GM12878 (cell line): ENCODE results near the gene ENDOV. TPM values are rescaled to one million over a fixed set of nuclear protein-coding genes. Genes with fewer than 3 reads are reported as not detected.

Source experiments
- ATAC-seq: fragments of 200-7000 bp; cut with Tn5 transposase; 3 replicates; pipeline ENCODE4 v1.9.1; 2020; ENCODE audit warnings: mild to moderate bottlenecking, moderate library complexity
- BruUV-seq: library from RNA; stranded (reverse); fragments of 400-500 nt; replicated peaks from 2 replicates; lab custom pipeline; 2021; lab: Mats Ljungman, UMichigan
- CTCF ChIA-PET: fragments of 300-600 bp; sonication (Branson Sonifier 250); formaldehyde crosslinking; extraction: SDS; loops from one replicate; lab custom pipeline; 2021; ENCODE audit warnings: inconsistent platforms; lab: Yijun Ruan, JAX
- POLR2A ChIA-PET: fragments of 350-600 bp; formaldehyde crosslinking; extraction: SDS; loops from one replicate; lab custom pipeline; 2021; ENCODE audit warnings: inconsistent platforms; lab: Charles Lee
- RAD21 ChIA-PET: fragments of 300-600 bp; sonication (Branson Sonifier 250); formaldehyde crosslinking; loops from one replicate; lab custom pipeline; 2023; ENCODE audit warnings: antibody characterized with exemption; ENCODE audit not compliant: unreplicated experiment; lab: Charles Lee
- SMC1A ChIA-PET: fragments of 300-600 bp; sonication (Branson Sonifier 250); formaldehyde crosslinking; loops from one replicate; lab custom pipeline; 2023; ENCODE audit not compliant: unreplicated experiment, uncharacterized antibody; lab: Charles Lee
- DNase-seq: peaks from one replicate; pipeline ENCODE4 v3.0.0-alpha.2; 2011; ENCODE audit warnings: low read depth, low spot score
- FAIRE-seq: peaks from 3 replicates; lab custom pipeline; 2011; peaks lifted over from hg19 to GRCh38; lab: Jason Lieb, UNC
- H2AFZ ChIP-seq: 2 replicates; pipeline ENCODE4 v1.6.0; 2011; ENCODE audit warnings: low read depth, low read length, control low read depth; ENCODE audit not compliant: control insufficient read depth
- H3K27ac ChIP-seq: 2 replicates; pipeline ENCODE4 v1.5.1; 2011; ENCODE audit warnings: control low read depth; ENCODE audit not compliant: control insufficient read depth, insufficient read depth
- H3K27me3 ChIP-seq, 2 experiments: replicated peaks in 1 of 2; 2 replicates each; pipeline versions ENCODE4 v1.6.0 to v1.6.1; 2011; ENCODE audit warnings: low read length in 1 of 2; ENCODE audit not compliant: control insufficient read depth in 2 of 2, insufficient read depth in 2 of 2
- H3K36me3 ChIP-seq, 2 experiments: 2 replicates each; pipeline ENCODE4 v1.5.1; 2011; ENCODE audit warnings: low read length in 1 of 2; ENCODE audit not compliant: control insufficient read depth in 2 of 2, insufficient read depth in 2 of 2
- H3K4me1 ChIP-seq: 2 replicates; pipeline ENCODE4 v1.6.1; 2011; ENCODE audit warnings: mild to moderate bottlenecking, low read length, moderate library complexity, mixed read lengths; ENCODE audit not compliant: control insufficient read depth, insufficient read depth
- H3K4me2 ChIP-seq: 2 replicates; pipeline ENCODE4 v1.6.0; 2011; ENCODE audit warnings: control low read depth; ENCODE audit not compliant: control insufficient read depth, insufficient read depth
- H3K4me3 ChIP-seq: fragments of 200-600 bp; sonication (generic); 2 replicates; pipeline ENCODE4 v1.5.1; 2016
- H3K79me2 ChIP-seq: 2 replicates; pipeline ENCODE4 v1.6.0; 2011; ENCODE audit warnings: low read length; ENCODE audit not compliant: control insufficient read depth, insufficient read depth
- H3K9ac ChIP-seq: 2 replicates; pipeline ENCODE4 v1.8.0; 2011; ENCODE audit warnings: low read length, control low read depth, mixed read lengths; ENCODE audit not compliant: control insufficient read depth, insufficient read depth
- H3K9me3 ChIP-seq: replicated peaks from 3 replicates; pipeline ENCODE4 v1.5.1; 2011; ENCODE audit warnings: mild to moderate bottlenecking, low read length; ENCODE audit not compliant: control insufficient read depth, insufficient read depth
- H4K20me1 ChIP-seq: 2 replicates; pipeline ENCODE4 v1.6.0; 2011; ENCODE audit not compliant: control insufficient read depth, insufficient read depth
- ATF2 ChIP-seq: IDR thresholded peaks from 2 replicates; pipeline ENCODE4 v1.6.1; 2012; ENCODE audit warnings: low read length, inconsistent platforms
- BRCA1 ChIP-seq: IDR thresholded peaks from 2 replicates; pipeline ENCODE4 v1.6.1; 2011; ENCODE audit warnings: low read depth, low read length, improper control_type of control experiment
- CBX5 ChIP-seq: sonication (generic); IDR thresholded peaks from 2 replicates; pipeline ENCODE4 v1.6.1; 2016; ENCODE audit warnings: low read depth, moderate library complexity, mild to moderate bottlenecking, inconsistent platforms
- EGR1 ChIP-seq, 2 experiments: IDR thresholded peaks; 1 replicate in 1 of 2; 2 replicates in 1 of 2; pipeline ENCODE4 v1.6.1; 2011 to 2012; ENCODE audit warnings: low read depth in 2 of 2, low read length in 2 of 2, borderline replicate concordance in 1 of 2, mild to moderate bottlenecking in 1 of 2, moderate library complexity in 1 of 2
- FOXK2 ChIP-seq: fragments of 450-650 bp; IDR thresholded peaks from 2 replicates; pipeline ENCODE4 v1.6.1; 2017; ENCODE audit warnings: mild to moderate bottlenecking, moderate library complexity
- NFXL1 ChIP-seq: fragments of 450-650 bp; IDR thresholded peaks from 2 replicates; pipeline ENCODE4 v1.6.1; 2017; ENCODE audit warnings: antibody characterized with exemption, mild to moderate bottlenecking, borderline replicate concordance
- PKNOX1 ChIP-seq: fragments of 450-650 bp; IDR thresholded peaks from 2 replicates; pipeline ENCODE4 v1.6.1; 2016; ENCODE audit warnings: mild to moderate bottlenecking
- POLR2AphosphoS2 ChIP-seq: IDR thresholded peaks from 2 replicates; pipeline ENCODE4 v1.6.1; 2011; ENCODE audit warnings: low read depth, mild to moderate bottlenecking, low read length, improper control_type of control experiment, moderate library complexity
- RBBP5 ChIP-seq: fragments of 200-600 bp; sonication (generic); conservative IDR thresholded peaks from 2 replicates; pipeline ENCODE4 v1.6.1; 2016
- RCOR1 ChIP-seq: conservative IDR thresholded peaks from 2 replicates; pipeline ENCODE4 v1.6.1; 2012; ENCODE audit warnings: low read depth, low read length, improper control_type of control experiment
- RELA ChIP-seq: fragments of 450-650 bp; IDR thresholded peaks from 2 replicates; pipeline ENCODE4 v1.8.0; 2014; ENCODE audit warnings: borderline replicate concordance; ENCODE audit not compliant: partially characterized antibody
- SMAD1 ChIP-seq: fragments of 450-650 bp; IDR thresholded peaks from 2 replicates; pipeline ENCODE4 v1.6.1; 2018; ENCODE audit warnings: mild to moderate bottlenecking, low read depth; ENCODE audit not compliant: partially characterized antibody
- TBL1XR1 ChIP-seq: IDR thresholded peaks from 2 replicates; pipeline ENCODE4 v1.6.1; 2012; ENCODE audit warnings: low read depth, low read length, improper control_type of control experiment
- YY1 ChIP-seq: IDR thresholded peaks from 2 replicates; pipeline ENCODE4 v1.6.1; 2011; ENCODE audit warnings: low read depth, mild to moderate bottlenecking, low read length
- ZBTB33 ChIP-seq: fragments of 450-650 bp; IDR thresholded peaks from 2 replicates; pipeline ENCODE4 v1.6.1; 2017; ENCODE audit warnings: mild to moderate bottlenecking
- ZNF384 ChIP-seq: IDR thresholded peaks from 2 replicates; pipeline ENCODE4 v1.6.1; 2012; ENCODE audit warnings: low read depth, mild to moderate bottlenecking, low read length, improper control_type of control experiment, borderline replicate concordance
- WGBS: methylation state at CpG from one replicate; pipeline ENCODE4 v1.1.6; 2016; ENCODE audit warnings: low lambda C conversion rate; ENCODE audit not compliant: insufficient replicate concordance, insufficient coverage; ENCODE audit errors: missing lambda C conversion rate; 5-methylcytosine and 5-hydroxymethylcytosine counted together
- in situ Hi-C: fragments of 300-500 bp; cut with MboI; formaldehyde crosslinking; loops from 9 replicates; pipeline ENCODE4 v1.14.3; 2018; ENCODE audit warnings: mixed read lengths
- intact Hi-C: fragments of 100-400 bp; cut with micrococcal nuclease; formaldehyde crosslinking; loops from one replicate; pipeline ENCODE4 v1.14.2; 2022; ENCODE audit not compliant: unreplicated experiment
- polyA plus RNA-seq, 11 experiments: library from polyadenylated mRNA; depleted of rRNA in 4 of 11; unstranded in 6 of 11; stranded (reverse) in 5 of 11; fragments of >200 nt; fragmentation: Nextera tagmentation in 4 of 11; fragmentation: Illumina TruSeq in 1 of 11; extraction: Ambion mirVana in 4 of 11; extraction: Trizol in 1 of 11; gene quantifications; 1 replicate in 1 of 11; 2 replicates in 10 of 11; pipeline versions ENCODE4 v1.2.1 to v1.2.3, GENCODE V29; 2011 to 2016; ENCODE audit warnings: inconsistent platforms in 2 of 11, missing spikeins in 2 of 11, low read depth in 1 of 11
- total RNA-seq, 4 experiments: library from RNA; depleted of rRNA in 3 of 4; stranded (reverse); fragments of >200 nt in 3 of 4; fragmentation: Illumina TruSeq in 1 of 4; extraction: Trizol in 1 of 4; gene quantifications; 2 replicates each; pipeline versions ENCODE4 v1.2.1 to v1.2.3, GENCODE V29; 2013 to 2021
- TF ChIP-seq, protein P1 (sequence below): IDR thresholded peaks from 2 replicates; pipeline ENCODE4 v1.6.1; 2012; ENCODE audit warnings: low read depth, low read length, improper control_type of control experiment
- TF ChIP-seq, protein P2 (sequence below): fragments of 450-650 bp; IDR thresholded peaks from 2 replicates; pipeline ENCODE4 v1.6.1; 2017; ENCODE audit warnings: mild to moderate bottlenecking, low read depth, inconsistent platforms; ENCODE audit not compliant: poor library complexity, severe bottlenecking

ENDOV gene
- total and polyA plus RNA-seq, 10 of the 15 experiments (the other 5 are each of a cell fraction or from before 2014, with no cell fraction given): 0.63 to 11.9 (median 8.1) TPM

DNA sequence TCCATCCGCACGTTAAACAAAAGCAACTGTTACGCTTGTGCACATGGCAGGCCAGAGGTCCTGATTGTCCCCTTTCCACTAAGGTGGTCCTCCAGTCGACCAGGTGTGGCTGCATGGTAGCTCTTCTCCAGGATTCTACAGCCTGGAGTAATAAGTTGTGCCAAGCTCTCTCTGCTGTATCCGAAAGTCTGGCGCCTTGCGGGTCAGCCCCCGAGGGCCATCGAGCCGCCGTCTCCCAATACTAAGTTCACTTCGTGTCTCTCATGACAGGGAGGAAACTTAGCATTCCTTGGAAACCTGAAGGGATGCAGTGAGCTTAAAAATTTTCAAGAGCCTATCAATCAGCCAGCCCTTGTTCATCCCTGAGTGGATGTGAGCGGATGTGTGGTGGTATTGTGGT, 5.3 kb upstream of the ENDOV start:
- FAIRE-seq: no peak
- no peak for DNase-seq
- Histone ChIP-seq H3K27ac (no peak overlapping the region), H3K9me3 (no peaks in the 10 kb centered on the region), H3K4me2 (no peak overlapping the region), H3K79me2 (no peaks in the 10 kb centered on the region), H4K20me1 (no peaks in the 10 kb centered on the region), H3K4me1 (no peaks in the 10 kb centered on the region), H3K27me3 (peaks cover 0 to 2% of the 10 kb centered on the region in 2 experiments; a peak in 1 of 4 replicates), H3K4me3 (no peak overlapping the region), H3K9ac (no peak overlapping the region), H3K36me3 (no peaks in the 10 kb centered on the region), H2AFZ (no peak overlapping the region)
- ATAC-seq: no peak
- intact Hi-C loops: no loop called here
- ChIA-PET CTCF (interaction anchor here (0.6 to 1.2 kb wide), 2 partner anchors 18 to 1128 kb away, joined by 3 read pairs; no protein-coding TSS in a partner anchor), POLR2A (interaction anchor here (1.3 kb wide), 1 partner anchor 13 kb away, joined by 3 read pairs; no protein-coding TSS in a partner anchor), SMC1A (interaction anchor here (1.0 kb wide), 1 partner anchor 16 kb away, joined by 3 read pairs; no protein-coding TSS in a partner anchor), RAD21 (no interaction called here)
- WGBS: 79% methylated on average over 12 of the region's 13 CpGs
- in situ Hi-C loops: no loop called here
- BruUV-seq: no TSS peak
- TF ChIP-seq CBX5 (no peak), SMAD1 (no peak), NFXL1 (no peak), POLR2AphosphoS2 (no peak), RBBP5 (no peak), EGR1 (IDR thresholded peaks at IDR 0.05; ENCODE audit: borderline replicate concordance in 1 of 2, low read depth in 2 of 2, low read length in 2 of 2) (no peak), PKNOX1 (no peak), ZBTB33 (no peak), RELA (no peak), TBL1XR1 (no peak), YY1 (no peak), RCOR1 (no peak), FOXK2 (no peak), BRCA1 (no peak), ZNF384 (no peak), ATF2 (no peak)
- TF ChIP-seq, protein P1, sequence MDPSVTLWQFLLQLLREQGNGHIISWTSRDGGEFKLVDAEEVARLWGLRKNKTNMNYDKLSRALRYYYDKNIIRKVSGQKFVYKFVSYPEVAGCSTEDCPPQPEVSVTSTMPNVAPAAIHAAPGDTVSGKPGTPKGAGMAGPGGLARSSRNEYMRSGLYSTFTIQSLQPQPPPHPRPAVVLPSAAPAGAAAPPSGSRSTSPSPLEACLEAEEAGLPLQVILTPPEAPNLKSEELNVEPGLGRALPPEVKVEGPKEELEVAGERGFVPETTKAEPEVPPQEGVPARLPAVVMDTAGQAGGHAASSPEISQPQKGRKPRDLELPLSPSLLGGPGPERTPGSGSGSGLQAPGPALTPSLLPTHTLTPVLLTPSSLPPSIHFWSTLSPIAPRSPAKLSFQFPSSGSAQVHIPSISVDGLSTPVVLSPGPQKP: no peak
- TF ChIP-seq, protein P2, sequence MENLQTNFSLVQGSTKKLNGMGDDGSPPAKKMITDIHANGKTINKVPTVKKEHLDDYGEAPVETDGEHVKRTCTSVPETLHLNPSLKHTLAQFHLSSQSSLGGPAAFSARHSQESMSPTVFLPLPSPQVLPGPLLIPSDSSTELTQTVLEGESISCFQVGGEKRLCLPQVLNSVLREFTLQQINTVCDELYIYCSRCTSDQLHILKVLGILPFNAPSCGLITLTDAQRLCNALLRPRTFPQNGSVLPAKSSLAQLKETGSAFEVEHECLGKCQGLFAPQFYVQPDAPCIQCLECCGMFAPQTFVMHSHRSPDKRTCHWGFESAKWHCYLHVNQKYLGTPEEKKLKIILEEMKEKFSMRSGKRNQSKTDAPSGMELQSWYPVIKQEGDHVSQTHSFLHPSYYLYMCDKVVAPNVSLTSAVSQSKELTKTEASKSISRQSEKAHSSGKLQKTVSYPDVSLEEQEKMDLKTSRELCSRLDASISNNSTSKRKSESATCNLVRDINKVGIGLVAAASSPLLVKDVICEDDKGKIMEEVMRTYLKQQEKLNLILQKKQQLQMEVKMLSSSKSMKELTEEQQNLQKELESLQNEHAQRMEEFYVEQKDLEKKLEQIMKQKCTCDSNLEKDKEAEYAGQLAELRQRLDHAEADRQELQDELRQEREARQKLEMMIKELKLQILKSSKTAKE: no peak
